Measurements from ENCODE around the gene ZNF598. TPM values are rescaled to one million over a fixed set of nuclear protein-coding genes. Genes with fewer than 3 reads are reported as not detected.
"Not testable (repeated sequence)": the region's sequence is repeated elsewhere in the genome, so short reads cannot be mapped to it uniquely, and the experiment has no call there.

The ZNF598 gene
- total RNA-seq, 4 donors from 2014 or later, result 28.5 to 43.0 (median 34.6) TPM

DNA sequence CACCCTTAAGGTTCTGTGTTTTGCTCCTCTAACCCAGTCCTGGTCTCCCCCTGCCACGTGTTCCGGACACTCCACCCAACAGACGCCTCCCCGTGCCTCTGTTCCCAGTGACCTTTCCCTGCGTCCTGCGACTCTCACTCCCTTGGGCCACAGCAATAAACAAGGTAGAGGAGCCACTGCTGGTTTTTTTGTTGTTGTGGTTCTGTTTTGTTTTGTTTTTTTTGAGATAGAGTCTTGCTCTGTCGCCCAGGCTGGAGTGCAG, 6.3 kb upstream of the ZNF598 start:
- Histone ChIP-seq H3K27ac (no peak overlapping the region), H3K36me3 (no peaks in the 10 kb centered on the region), H3K4me1 (peaks cover 0 to 16% (median 9%) of the 10 kb centered on the region in 3 donors), H3K9me3 (no peaks in the 10 kb centered on the region), H3K27me3 (peaks cover 44% of the 10 kb centered on the region), H3K4me3 (no peak overlapping the region)
- no peak for ATAC-seq
- WGBS, 2 donors (ENCODE audit: low coverage in 1 of 2), result 85 to 86% methylated on average over 7 of the region's 7 CpGs
- TF ChIP-seq, protein P1, sequence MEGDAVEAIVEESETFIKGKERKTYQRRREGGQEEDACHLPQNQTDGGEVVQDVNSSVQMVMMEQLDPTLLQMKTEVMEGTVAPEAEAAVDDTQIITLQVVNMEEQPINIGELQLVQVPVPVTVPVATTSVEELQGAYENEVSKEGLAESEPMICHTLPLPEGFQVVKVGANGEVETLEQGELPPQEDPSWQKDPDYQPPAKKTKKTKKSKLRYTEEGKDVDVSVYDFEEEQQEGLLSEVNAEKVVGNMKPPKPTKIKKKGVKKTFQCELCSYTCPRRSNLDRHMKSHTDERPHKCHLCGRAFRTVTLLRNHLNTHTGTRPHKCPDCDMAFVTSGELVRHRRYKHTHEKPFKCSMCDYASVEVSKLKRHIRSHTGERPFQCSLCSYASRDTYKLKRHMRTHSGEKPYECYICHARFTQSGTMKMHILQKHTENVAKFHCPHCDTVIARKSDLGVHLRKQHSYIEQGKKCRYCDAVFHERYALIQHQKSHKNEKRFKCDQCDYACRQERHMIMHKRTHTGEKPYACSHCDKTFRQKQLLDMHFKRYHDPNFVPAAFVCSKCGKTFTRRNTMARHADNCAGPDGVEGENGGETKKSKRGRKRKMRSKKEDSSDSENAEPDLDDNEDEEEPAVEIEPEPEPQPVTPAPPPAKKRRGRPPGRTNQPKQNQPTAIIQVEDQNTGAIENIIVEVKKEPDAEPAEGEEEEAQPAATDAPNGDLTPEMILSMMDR (IDR thresholded peaks at IDR 0.05), result no peak
- no peak for TF ChIP-seq POLR2A (IDR thresholded peaks at IDR 0.05)
- TF ChIP-seq EP300 (IDR thresholded peaks at IDR 0.05), result no peak
- TF ChIP-seq POLR2AphosphoS5 (IDR thresholded peaks at IDR 0.05), result no peak

DNA sequence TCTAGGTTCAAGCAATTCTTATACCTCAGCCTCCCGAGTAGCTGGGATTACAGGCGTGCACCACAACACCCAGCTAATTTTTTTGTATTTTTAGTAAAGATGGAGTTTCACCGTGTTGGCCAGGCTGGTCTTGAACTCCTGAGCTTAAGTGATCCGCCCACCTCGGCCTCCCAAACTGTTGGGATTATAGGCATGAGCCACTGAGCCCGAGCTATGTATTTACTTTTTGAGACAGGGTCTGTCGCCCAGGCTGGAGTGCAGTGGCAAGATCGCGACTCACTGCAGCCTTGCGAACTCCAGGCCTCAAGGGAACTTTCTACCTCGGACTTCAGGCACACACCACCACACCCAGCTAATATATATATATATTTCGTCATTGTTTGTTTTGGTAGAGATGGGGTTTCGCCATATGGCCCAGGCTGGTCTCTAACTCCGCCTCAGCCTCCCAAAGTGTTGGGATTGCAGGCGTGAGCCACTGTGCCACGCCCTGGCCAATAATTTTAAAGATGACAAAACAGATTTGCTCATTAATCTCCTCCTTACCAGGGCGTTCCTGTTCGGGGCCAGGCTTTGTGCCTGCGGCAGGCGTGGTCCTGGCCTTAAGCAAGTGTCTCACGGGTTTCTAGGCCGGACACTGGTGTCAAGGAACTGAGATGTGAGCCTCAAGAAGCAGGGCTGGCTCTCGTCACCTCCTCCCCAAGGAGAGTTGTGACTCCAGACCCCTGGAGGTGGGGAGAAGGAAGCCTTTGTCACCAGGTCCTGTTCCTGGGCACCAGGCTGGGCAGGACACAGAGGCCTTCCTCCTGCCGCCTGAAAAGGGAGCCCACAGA, 5.7 kb upstream of the ZNF598 start:
- Histone ChIP-seq H3K27ac (no peak overlapping the region), H3K9me3 (no peaks in the 10 kb centered on the region), H3K36me3 (no peaks in the 10 kb centered on the region), H3K27me3 (peaks cover 38% of the 10 kb centered on the region), H3K4me3 (no peak overlapping the region), H3K4me1 (peaks cover 0 to 15% (median 8%) of the 10 kb centered on the region in 3 donors)
- no peak for ATAC-seq
- TF ChIP-seq, protein P1 (IDR thresholded peaks at IDR 0.05), result no peak
- TF ChIP-seq EP300 (IDR thresholded peaks at IDR 0.05) (no peak), POLR2A (IDR thresholded peaks at IDR 0.05) (no peak), POLR2AphosphoS5 (IDR thresholded peaks at IDR 0.05) (no peak)
- 66 to 86% methylated on average over 4 to 15 of the region's 24 CpGs for WGBS, 2 donors (ENCODE audit: low coverage in 1 of 2)

DNA sequence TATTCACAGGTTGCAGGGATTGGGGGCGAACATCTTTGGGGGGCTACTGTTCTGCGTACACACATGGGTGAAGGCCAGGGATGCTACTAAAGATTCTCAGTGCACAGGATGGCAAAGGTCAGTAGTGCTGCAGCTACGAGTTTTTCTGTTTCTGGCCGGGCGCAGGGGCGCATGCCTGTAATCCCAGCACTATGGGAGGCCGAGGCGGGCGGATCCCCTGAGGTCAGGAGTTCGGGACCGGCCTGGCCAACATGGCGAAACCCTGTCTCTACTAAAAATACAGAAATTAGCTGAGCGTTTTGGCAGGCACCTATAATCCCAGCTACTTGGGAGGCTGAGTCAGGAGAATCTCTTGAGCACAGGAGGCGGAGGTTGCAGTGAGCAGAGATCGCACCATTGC, 3.9 kb upstream of the ZNF598 start:
- WGBS, 2 donors (ENCODE audit: low coverage in 1 of 2), result 77 to 82% methylated on average over 5 to 12 of the region's 15 CpGs
- TF ChIP-seq, protein P1 (IDR thresholded peaks at IDR 0.05), result no peak
- TF ChIP-seq EP300 (IDR thresholded peaks at IDR 0.05) (no peak), POLR2A (IDR thresholded peaks at IDR 0.05) (no peak), POLR2AphosphoS5 (IDR thresholded peaks at IDR 0.05) (no peak)
- ATAC-seq, result no peak

DNA sequence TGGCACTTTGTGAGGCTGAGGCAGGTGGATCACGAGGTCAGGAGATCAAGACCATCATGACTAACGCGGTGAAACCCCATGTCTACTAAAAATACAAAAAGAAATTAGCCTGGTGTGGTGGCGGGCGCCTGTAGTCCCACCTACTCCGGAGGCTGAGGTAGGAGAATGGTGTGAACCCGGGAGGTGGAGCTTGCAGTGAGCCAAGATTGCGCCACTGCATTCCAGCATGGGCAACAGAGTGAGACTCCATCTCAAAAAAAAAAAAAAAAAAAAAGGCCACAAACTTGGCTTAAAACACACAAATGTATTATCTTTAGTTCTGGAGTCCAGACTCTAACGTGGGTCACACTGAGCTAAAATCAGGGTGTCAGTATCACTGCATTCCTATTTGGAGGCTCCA, 2.1 kb upstream of the ZNF598 start:
- H3K4me3 ChIP-seq, H3K27me3 ChIP-seq, H3K36me3 ChIP-seq, H3K27ac ChIP-seq, H3K9me3 ChIP-seq, ATAC-seq: not testable (repeated sequence)
- 66 to 79% methylated on average over 4 to 9 of the region's 9 CpGs for WGBS, 2 donors (ENCODE audit: low coverage in 1 of 2)
- peaks cover 4 to 35% (median 25%) of the 10 kb centered on the region in 3 donors for H3K4me1 ChIP-seq

More for the DNA sequence above, 3.9 kb upstream of the ZNF598 start:
- no peak overlapping the region for H3K27ac ChIP-seq
- peaks cover 0 to 17% (median 8%) of the 10 kb centered on the region in 3 donors for H3K4me1 ChIP-seq
- peaks cover 20% of the 10 kb centered on the region for H3K27me3 ChIP-seq
- H3K36me3 ChIP-seq, result no peaks in the 10 kb centered on the region
- no peaks in the 10 kb centered on the region for H3K9me3 ChIP-seq
- H3K4me3 ChIP-seq, result no peak overlapping the region

DNA sequence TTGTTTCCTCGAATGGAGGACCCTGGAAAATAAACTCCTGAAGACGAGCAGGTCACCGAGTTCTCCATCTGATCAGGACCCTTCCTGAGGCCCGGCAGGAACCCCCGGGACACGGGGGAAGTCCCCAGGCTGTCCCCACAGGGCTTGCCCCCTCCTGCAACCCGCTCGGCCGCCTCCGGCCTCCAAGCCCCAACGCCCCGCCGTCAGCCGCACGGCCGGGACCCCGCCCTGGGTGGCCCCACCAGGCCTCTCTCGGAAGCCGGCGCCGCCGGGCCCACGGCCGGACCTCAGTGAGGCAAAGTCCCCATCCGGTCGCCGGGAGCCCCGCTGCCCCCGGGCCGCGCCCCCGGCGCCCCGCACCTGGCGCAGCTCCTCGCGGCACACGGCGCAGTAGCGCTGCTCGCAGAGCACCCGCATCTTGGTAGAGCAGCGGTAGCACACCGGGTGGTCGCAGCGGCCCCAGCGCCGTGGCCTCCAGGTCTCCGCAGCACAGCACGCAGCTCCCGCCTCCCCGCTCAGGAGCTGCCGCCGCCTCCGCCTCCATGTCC, 383 bp downstream of the ZNF598 start:
- H3K27ac ChIP-seq, result peak overlapping the region; percentile 85 to 95 (median 94)
- peaks cover 0 to 9% of the 10 kb centered on the region in 2 donors for H3K36me3 ChIP-seq
- H3K27me3 ChIP-seq, result no peaks in the 10 kb centered on the region
- peak overlapping the region; percentile 70 to 90 for H3K4me3 ChIP-seq
- no peaks in the 10 kb centered on the region for H3K9me3 ChIP-seq
- TF ChIP-seq, protein P1 (IDR thresholded peaks at IDR 0.05), result peak in 1 of 4 experiments; percentile 16
- TF ChIP-seq POLR2AphosphoS5 (IDR thresholded peaks at IDR 0.05), result no peak
- TF ChIP-seq EP300 (IDR thresholded peaks at IDR 0.05), result no peak
- H3K4me1 ChIP-seq, result peaks cover 4 to 60% (median 36%) of the 10 kb centered on the region in 3 donors
- peak; percentile 21 for ATAC-seq
- no CpG with 5 or more reads among the region's 55 CpGs for WGBS, 2 donors (ENCODE audit: low coverage in 1 of 2)
